HG03060 (cell line): ENCODE measurements around the gene PEX16.

Source experiments
- ATAC-seq: cut with Tn5 transposase; IDR thresholded peaks from one replicate; pipeline ENCODE4 v1.9.1; 2021; ENCODE audit warnings: low read depth, moderate number of reproducible peaks; ENCODE audit not compliant: unreplicated experiment

Gene PEX16

DNA sequence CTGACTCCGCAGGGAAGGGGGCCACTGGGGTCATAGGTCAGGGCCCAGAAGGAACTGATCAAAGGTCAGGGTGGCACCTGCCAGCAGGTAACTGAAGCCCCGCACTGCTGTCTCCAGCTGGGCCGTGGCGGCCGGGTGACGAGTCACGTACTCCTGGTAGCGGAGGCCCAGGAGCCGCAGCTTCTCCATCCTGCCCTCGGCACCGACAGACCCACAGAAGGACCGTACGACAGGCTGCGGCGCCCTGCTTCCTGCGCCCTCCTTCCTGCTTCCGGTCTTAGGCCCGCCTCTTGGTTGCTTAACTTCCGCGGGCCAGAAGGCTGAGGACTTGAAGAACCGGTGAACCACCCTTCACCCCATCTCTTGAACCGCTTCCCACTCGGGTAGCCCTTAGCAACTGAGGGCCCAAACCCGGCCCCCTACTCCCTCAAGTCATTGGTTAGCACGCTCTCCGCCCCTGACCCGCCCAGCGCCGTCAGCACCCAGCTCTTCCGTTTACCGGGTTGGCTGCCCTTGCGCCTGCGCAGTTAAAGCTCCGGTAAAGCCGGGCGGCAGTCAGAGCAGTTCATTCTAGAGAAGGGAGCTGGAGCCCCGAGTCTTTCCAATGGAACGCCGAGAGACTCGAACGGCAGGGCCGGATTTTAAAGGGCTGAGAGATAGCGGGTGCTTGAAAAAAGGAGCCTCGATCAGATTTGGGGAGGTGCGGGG, at the start of gene PEX16:
Gene PEX16 (minus strand): TSS at position 255 of the 708 bp plus-strand sequence. CDS start 66 bp downstream, at position 189.
- peak; percentile 85 for ATAC-seq

DNA sequence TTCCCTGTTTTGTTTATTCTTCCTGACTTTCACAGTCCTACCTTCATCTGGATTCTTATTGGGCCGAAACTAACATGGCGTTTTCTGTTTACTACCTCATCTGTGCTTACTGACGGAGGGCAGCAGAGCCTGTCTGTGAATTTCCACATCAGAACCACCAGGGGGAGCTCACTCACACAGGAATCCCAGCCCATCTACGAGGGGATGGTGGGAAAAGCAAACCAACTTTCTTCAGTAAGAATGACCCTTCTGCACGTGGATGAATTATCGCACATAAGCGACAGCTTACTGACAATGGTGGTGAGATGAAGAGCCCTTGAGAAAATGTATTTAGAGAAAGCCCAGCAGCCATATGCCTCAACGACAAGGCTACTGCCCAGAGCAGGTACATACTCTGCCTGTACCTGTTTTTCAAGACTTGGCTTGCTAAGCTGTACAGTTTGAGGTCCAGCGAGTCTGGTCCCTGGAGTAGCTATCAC, 47.3 kb upstream of the PEX16 start:
- no peak for ATAC-seq

DNA sequence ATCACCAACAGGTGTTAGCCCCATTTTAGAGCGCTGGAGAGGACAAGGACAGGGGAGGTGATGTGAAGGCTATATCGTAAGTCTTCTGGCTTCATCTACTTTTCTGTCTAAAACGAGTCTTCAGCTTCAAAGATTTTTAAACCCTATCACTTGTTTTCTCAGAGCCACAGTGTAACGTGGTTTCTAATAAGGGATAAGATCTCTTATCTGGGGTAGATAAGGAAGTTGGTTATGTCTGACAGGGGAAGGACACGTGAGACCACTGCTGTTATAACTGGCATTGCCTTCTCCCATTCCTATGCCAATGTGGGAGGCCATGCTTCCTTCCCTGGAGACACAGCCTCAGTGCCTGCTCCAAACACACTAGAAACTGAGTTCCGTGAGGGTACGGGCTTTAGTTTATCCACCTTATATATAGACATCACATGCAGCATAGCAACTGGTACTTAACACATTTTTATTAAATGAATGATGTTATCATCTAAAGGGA, 44.1 kb upstream of the PEX16 start:
- no peak for ATAC-seq

GRCh38 chr11:45960387-45961095, 42.9 kb upstream of the PEX16 start:
- ATAC-seq: no peak

- no peak for ATAC-seq
Measured at GRCh38 chr11:45959851-45960250, 42.2 kb upstream of the PEX16 start.

GRCh38 chr11:45949992-45950407, 32.3 kb upstream of the PEX16 start:
- ATAC-seq: no peak

DNA sequence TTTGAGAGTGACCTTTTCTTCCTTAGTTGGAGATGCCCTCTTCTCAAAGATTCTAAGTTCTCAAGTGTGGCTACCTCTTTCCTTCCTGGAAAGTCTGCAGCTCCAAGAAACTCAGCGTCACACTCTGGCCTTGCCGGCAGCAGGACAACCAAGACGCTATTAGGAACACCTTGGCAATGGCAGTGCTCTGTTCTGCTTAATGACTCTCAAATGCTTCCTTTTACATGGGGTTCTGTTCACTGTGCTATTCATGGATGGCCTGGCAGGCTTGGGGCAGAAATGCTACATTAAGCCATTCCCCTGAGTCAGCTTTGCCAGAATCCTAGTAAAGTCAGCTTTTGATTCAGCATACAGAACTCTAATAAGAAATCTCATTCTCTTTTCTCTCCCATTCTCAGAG, 30.7 kb upstream of the PEX16 start:
- ATAC-seq: no peak

DNA sequence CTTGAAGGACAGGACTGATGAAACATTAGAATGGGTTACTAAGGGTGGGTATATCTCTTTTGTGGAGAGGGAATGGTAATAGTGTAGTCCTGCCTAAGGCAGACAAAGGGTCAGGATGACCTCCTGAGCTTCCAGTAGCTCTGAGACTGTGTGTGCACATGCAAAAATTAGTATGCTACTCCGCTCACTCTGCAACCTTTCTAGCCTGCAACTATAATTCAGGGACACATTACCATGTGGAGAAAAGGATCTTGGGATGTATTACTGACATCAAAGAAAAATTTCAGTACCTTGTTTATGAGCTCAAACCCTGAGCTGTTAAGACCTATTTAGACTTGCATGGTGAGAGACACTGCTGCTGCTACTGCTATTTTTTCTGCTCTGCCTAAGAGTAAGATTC, 30.2 kb upstream of the PEX16 start:
- no peak for ATAC-seq

DNA sequence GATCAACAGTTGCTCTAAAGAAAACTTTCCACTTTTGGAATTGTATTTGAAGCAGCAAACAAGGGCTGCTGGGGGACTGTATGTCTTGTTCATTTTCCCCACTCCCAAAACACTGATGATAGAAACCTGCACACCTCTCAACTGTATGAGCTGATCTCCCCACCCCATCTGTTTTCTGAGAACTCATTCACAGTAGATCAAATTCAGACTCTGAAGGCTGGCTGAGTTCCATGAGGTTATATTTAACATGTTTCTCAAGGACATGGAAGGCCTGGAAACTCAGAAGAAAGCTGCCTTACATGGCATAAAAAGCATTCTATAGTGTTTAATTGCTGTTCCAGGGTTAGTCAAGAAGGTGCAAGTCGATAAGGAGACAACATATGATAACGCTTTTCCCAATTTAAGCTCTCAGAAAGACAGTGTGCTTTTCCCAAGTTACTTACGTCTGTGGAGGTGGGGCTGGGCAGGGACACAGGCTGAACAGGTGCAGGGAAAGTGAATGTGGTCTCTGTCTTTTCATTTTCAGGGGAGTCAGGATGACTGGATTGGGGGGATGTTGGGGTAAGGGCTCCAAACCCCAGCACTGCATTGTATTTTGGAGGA, 27.8 kb upstream of the PEX16 start:
- ATAC-seq: no peak

DNA sequence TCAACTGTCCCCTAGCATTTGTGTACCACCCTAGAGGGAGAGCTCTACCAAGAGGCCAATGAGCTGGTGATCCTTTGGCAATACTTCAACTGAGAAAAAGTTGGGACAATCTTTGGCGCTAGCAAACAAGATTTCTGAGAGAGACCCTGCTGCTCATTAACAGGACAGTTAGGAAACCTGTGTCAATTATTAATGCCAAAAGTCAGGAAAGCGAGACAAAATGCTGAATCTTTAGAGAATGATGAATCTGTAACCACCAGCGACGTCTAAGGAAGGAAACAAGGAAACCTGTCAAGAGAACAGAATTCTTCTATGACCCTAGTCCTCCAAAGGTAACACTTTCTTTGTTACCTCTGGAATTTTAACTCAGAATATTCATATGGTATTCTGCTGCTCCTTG, 24.7 kb upstream of the PEX16 start:
- no peak for ATAC-seq

GRCh38 chr11:45941285-45941684, 23.6 kb upstream of the PEX16 start:
- ATAC-seq: no peak

DNA sequence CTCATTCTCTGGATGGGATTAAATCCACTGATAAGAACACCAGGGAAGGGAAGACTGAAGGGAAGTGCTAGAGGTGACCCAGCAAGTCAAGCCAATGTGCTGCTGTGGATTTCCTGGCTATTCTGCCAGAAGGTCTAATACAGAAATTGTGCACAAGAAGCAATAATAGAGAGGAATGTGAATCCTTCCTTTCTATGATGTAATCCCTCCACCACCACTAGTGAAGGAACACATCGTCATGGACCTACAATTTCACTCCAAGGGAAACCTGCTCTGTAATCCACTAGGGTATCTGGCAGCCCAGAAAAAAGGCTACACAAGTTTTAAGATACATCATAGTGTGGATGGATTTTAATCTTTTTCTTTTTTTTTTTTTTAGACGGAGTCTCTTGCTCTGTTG, 22.2 kb upstream of the PEX16 start:
- no peak for ATAC-seq

DNA sequence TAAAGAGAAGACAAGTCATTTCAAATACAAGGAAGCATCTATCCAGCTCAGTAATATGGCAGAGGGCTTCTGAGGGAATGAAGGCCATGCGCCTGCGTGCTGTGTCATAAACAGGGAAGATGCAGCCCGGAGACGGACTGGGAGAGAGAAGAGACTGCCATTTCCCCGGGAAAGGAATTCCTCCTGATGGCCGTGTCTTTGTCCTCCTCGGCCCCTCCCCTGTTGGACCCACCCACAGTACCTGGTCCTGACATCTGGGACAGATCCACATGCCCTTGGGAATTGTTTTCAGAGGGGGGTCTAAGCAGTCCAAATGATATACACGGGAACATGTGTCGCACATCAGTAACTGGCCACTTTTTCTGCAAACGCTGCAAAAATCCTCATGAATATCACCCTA, 20.2 kb upstream of the PEX16 start:
- ATAC-seq: no peak

DNA sequence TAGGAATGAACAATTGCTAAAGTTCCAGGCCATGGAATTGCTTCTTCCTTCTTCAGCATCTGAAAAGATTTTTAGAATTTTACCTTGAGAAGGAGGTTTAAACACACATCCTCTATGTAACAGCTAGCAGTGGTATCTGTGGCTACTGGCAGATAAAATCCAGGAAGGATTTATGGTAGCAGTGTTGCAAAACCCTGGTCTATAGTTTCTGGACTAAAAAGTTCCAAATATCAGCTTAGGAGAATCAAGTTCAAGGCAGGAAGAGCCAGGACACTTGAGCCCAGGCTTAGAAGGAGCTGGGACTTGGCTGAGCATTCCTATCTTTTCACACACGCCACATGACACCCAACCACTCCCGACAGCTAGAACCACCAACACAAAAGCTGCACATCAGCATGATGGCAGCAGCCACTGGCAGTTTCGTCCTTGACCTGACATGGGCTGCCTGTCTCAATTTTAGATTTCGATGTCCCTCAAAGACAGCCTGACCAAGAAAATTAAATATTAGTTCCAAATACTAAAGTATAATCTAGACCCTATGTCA, 18.9 kb upstream of the PEX16 start:
- no peak for ATAC-seq

- ATAC-seq: no peak
Measured at GRCh38 chr11:45935349-45936064, 17.8 kb upstream of the PEX16 start.

DNA sequence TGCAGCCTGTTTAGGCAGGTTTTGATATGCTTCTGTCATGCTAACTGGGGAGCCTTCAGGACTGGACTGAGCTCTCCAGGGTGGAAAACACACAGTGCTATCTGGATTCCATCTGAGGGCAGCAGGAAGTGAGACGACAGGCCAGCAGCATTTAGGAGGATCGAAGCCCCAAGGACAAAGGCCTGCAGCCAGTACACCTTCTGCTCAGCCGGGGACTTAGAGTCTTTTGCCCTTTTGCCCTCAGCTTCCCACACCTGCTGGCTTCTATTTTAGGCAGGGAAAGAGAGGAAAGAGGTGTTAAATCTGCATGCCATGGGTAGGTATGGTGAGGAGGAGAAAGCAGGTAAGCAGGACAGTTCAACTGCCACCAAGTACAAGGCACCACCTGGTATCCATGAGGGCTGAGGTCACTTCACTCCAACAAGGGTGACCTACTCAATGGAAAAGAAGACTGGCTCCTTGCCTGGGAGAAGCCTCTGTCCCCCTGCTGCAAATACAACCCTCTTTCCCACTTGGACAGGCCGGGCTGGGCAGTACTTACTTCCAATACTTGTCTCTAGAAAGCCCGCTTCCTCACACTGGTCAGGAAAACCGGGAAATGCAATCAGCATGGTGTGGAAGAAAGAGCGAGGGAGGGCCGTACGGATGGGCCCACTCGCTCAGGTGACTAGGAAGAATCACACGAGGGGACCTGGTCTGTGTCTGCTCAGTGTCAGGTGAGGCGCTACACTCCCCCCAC, 17.1 kb upstream of the PEX16 start:
- no peak for ATAC-seq

GRCh38 chr11:45933846-45934579, 16.3 kb upstream of the PEX16 start:
- no peak for ATAC-seq

- no peak for ATAC-seq
Measured at GRCh38 chr11:45933131-45933831, 15.6 kb upstream of the PEX16 start.

DNA sequence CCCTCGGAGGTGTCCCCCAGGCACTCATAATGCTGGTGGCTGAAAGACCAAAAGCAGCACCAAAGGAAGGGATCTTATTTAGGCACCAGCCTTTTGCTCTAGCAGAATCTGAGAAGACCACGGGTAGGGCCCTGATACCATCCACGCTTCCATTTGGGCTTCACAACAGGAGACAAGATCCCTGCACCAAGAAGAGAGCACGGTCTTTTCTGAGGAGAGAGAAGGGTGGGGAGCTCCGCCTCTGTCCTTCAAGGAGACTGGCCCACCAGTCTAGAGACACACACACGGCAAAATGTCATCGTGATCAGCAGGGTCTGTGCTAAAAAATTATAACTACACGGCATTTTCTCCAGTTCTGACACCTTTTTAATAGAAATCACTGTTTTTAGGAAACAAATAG, 14.5 kb upstream of the PEX16 start:
- no peak for ATAC-seq
